GM21825 (cell line): ENCODE results near the gene MUC5AC.

Source experiments
- ATAC-seq: cut with Tn5 transposase; IDR thresholded peaks from one replicate; pipeline ENCODE4 v1.9.1; 2021; ENCODE audit warnings: mild to moderate bottlenecking, moderate library complexity; ENCODE audit not compliant: unreplicated experiment

MUC5AC gene

DNA sequence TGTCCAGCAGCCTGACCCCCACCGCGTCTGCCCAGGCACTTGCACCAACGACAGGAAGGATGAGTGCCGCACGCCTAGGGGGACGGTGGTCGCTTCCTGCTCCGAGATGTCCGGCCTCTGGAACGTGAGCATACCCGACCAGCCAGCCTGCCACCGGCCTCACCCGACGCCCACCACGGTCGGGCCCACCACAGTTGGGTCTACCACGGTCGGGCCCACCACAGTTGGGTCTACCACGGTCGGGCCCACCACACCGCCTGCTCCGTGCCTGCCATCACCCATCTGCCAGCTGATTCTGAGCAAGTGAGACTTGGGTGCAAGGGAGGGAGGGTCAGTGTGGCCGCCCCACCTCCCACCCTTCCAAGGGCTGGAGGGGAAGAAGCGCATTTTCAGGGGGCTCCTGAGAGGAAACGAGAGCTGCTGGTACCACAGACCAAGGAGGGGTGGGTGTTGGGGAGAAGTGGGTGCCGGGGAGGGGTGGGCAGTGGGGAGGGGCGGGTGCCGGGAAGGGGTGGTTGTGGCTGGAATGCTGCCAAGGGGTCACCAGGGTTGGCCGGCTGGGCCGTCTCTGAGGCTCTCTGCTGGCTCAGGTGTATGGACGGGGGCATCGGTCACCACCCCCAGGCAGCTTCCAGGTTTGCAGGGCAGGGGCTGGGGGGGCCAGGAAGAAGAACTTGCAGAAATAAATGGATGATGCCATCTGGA is 37.4 kb downstream of the MUC5AC start:
- ATAC-seq = no peak

DNA sequence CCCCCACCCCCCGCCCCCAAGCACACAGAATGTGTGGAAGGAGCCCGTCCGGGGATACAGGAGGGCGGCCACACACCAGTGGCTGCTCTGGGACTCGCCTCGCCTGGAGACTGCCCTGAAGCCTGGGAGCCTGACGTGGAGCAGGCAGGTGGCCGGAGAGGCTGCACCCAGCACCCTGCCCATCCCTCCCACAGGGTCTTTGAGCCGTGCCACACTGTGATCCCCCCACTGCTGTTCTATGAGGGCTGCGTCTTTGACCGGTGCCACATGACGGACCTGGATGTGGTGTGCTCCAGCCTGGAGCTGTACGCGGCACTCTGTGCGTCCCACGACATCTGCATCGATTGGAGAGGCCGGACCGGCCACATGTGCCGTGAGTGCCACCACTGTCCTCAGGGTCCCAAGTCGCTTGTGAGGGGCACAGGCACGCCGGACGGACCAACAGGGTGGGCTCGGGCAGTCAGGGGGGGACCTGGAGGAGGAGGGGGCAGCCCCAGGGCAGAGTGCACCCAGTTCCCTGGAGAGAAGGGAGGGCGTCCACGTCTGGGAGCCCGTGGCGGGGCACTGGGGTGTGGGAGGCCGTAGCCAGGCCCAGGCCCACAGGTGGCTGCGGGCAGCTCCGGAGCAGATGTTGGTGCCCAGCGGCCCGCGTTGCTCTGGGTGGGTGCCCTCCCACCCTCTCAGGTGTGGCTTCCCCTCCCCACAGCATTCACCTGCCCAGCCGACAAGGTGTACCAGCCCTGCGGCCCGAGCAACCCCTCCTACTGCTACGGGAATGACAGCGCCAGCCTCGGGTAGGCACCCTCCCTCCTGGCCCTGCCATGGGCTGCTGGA is 38.1 kb downstream of the MUC5AC start:
- ATAC-seq = no peak

DNA sequence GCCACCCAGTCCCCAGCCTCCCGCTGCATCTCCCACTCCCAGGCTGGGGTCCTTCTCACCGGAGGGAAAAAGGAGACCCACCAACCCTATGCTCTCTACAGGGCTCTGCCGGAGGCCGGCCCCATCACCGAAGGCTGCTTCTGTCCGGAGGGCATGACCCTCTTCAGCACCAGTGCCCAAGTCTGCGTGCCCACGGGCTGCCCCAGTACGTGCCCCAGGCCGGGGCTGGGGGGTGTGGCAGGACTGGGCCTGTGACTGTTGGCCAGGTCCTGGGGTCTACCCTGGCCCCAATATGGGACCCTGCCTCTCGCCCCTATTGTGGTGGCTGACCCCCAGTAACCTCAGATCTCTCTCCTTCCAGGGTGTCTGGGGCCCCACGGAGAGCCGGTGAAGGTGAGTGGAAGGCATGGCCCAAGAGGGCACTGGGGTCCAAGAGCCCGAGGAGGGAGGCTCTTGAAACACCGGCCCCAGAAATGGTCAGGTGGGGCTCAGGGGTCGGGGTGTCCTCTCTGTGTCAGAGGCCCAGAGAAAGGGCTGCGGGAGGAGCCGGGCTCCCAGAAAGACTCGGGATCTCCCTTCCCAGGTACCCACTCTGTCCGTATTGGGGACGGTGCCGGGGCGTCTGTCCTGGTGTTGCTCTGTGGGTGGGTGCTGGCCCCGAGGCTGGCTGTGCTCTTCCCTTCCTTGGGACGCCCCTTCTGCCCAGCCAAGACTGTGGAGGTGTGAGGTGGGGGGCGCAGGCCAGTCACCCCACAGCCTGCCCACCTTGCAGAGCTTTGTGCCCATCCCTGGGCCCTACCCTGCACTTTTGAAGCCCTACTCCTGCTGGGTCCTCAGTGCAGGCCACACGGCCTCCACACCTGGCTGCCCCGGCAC is 39.0 kb downstream of the MUC5AC start:
- no peak for ATAC-seq

DNA sequence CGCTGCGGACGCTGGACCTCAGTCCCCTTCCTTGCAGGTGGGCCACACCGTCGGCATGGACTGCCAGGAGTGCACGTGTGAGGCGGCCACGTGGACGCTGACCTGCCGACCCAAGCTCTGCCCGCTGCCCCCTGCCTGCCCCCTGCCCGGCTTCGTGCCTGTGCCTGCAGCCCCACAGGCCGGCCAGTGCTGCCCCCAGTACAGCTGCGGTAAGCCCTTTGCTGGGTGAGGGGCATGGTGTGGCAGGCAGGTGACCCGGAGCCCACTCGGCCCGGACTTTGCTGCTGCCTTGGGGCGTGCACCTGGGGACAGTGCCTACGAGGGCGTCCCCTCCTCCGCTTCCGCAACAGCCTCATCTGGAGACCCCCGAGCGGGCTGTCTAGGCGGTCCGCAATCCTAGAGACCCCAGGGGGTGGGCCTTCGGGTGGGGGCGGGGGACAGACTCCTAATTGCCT is 39.7 kb downstream of the MUC5AC start:
- ATAC-seq = no peak

DNA sequence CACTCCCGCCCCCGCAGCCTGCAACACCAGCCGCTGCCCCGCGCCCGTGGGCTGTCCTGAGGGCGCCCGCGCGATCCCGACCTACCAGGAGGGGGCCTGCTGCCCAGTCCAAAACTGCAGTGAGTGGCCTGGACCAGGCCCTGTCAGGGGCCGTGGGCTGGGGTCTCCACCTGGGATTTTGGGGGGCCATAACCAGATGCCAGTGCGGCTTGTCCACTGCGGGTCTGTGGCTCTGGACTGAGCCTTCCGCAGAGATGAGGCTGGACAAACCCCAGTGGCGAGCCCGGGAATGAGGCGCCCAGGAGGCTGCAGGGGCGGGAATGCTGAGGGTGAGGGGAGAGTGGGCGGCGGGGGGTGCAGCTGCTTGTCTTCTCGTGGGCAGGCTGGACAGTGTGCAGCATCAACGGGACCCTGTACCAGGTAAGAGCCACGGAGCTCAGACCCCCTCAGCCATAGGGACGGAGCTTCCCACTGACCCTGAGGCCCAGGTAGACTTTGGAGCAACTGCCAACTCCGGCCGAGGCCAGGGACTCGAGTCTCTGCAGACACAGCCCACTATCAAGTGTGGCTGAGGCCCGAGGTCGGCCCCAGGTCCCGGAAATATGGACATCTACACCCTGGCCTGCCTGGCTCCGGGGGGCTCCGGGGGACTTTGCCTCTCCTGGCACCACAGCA is 40.3 kb downstream of the MUC5AC start:
- no peak for ATAC-seq

DNA sequence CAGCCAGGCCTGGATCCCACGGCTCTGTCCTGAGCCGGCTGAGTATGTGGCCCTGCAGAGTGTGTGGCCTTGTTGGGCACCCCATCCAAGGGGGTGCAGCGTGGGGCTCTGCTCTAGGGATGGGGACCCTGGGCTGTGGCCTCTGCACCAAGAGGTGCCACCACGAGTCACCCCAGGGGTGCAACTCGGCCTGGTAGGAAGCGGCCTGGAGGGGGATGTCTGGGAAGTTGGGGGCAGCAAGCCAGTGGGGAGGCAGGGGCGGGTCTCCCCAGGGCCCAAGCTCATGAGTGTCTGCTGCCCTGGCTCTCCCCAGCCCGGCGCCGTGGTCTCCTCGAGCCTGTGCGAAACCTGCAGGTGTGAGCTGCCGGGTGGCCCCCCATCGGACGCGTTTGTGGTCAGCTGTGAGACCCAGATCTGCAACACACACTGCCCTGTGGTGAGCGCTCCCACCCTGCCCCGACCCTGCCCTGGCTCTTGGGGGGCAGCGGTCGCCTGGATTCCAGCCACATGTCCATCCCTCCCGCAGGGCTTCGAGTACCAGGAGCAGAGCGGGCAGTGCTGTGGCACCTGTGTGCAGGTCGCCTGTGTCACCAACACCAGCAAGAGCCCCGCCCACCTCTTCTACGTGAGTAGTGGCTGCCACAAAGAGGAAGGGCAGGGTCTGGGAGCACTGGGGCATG is 40.9 kb downstream of the MUC5AC start:
- ATAC-seq = no peak

DNA sequence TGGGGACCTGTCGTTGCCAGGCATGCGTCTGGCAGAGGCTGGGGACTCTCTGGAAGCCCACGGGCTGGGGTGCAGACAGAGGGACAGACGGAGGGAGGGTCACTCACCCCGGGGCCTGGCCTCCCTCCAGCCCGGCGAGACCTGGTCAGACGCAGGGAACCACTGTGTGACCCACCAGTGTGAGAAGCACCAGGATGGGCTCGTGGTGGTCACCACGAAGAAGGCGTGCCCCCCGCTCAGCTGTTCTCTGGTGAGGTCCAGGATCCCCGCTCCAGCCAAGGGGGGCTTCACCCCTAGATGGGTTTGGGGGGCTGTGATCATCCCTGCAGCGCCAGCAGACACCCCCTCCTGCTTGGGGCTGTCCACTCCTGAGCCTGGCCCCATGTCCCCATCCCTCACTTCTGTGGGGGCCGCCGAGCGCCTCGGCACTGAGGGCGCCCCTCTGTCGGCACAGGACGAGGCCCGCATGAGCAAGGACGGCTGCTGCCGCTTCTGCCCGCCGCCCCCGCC is 41.5 kb downstream of the MUC5AC start:
- no peak for ATAC-seq

DNA sequence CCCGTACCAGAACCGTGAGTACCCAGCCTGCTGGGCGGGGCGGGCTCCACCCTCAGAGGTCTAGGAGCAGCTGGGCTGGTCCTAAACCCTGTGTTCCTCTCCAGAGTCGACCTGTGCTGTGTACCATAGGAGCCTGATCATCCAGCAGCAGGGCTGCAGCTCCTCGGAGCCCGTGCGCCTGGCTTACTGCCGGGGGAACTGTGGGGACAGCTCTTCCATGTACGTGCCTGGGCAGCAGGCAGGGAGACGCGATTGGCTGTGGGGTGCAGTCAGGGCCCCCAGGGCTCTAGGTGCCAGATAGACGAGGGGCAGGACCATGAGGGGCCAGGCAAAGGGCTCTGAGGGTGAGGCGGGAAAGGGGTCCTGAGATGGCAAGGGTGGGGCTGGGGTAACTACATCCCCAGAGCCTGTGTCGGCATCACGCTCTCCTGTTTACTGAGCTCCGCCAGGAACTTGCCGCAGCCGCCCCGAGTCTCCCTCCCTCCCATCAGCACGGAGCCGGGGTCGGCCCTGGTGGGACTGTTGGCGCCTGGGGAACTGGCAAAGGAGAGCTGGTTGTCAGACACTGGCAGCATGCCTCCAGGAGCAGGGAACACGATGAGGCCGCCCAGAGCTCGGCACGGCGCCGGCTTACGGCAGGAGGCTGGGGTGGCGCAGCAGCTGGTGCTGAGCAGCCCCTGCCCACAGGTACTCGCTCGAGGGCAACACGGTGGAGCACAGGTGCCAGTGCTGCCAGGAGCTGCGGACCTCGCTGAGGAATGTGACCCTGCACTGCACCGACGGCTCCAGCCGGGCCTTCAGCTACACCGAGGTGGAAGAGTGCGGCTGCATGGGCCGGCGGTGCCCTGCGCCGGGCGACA is 42.2 kb downstream of the MUC5AC start:
- ATAC-seq = no peak

DNA sequence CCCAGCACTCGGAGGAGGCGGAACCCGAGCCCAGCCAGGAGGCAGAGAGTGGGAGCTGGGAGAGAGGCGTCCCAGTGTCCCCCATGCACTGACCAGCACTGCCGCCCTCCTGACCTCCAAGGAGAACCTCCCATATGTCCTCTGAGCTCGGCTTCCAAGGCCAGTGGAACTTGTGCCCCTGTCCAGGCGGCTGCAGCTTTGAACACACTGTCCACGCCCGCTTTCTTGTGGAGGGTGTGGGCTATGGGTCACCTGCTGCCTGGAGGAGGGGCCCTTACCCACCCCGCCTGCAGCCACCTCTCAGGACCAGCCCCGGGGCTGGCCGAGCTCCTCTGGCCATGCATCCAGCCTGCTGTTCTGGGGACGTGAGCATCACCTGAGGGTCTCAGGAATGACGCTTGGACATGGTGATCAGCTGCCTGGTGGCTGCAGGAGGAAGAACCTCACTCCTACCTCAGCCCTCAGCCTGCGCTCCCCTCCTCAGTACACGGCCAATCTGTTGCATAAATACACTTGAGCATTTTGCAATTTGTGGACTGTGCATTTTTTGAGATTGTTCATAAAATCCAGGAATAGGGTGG is 42.9 kb downstream of the MUC5AC start:
- no peak for ATAC-seq

DNA sequence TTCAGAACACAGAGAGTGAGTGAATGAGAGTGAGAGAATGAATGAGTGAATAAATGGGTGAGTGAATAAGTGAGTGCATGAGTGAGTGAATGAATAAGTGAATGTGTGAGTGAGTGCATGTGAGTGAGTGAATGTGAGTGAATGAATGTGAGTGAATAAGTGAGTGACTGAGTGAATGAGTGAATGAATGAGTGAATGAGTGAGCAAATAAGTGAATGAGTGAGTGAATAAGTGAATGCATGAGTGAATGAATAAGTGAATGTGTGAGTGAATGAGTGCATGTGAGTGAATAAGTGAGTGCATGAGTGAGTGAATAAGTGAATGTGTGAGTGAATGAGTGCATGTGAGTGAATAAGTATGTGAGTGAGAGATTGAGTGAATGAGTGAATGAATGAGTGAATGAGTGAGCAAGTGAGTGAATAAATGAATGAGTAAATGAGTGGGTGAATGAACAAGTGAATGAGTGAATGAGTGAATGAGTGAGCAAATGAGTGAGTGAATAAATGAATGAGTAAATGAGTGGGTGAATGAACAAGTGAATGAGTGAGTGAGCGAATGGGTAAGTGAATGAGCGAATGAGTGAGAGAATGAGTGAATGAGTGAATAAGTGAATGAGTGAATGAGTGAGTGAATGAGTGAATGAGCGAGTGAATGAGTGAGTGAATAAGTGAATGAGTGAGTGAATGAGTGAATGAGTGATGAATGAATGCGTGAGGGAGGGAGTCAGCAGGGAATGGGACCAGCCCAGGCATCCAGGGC is 43.8 kb downstream of the MUC5AC start:
- no peak for ATAC-seq

DNA sequence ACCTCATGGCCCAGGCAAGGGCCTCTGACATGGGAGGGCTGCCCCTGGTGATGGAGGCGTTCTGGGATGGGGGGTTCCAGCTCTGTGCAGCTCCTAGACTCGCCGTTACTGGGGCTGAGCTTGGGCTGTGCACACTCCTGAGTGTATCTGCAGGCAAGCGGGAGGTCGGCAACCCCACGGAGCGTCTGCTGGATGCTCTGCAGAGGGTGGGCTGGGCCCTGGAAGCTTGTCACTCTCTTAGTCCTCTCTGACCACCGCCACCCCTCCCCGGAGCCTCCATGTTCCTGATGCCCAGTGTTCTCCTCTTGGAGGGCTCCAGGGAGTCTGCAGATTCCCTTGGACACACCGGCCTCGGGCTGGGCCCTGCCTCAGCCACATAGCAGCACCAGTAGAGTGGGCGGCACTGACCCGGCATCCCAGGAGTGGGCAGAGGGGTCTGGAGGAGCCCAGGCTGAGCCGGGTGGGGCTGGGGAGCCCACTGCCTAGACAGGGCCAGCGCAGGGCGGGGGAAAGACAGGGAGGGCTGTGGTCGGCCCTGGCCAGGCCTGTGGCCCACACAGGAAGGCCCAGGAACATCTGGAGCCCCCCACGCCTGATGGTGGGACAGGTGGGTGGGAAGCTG is 44.5 kb downstream of the MUC5AC start:
- no peak for ATAC-seq

DNA sequence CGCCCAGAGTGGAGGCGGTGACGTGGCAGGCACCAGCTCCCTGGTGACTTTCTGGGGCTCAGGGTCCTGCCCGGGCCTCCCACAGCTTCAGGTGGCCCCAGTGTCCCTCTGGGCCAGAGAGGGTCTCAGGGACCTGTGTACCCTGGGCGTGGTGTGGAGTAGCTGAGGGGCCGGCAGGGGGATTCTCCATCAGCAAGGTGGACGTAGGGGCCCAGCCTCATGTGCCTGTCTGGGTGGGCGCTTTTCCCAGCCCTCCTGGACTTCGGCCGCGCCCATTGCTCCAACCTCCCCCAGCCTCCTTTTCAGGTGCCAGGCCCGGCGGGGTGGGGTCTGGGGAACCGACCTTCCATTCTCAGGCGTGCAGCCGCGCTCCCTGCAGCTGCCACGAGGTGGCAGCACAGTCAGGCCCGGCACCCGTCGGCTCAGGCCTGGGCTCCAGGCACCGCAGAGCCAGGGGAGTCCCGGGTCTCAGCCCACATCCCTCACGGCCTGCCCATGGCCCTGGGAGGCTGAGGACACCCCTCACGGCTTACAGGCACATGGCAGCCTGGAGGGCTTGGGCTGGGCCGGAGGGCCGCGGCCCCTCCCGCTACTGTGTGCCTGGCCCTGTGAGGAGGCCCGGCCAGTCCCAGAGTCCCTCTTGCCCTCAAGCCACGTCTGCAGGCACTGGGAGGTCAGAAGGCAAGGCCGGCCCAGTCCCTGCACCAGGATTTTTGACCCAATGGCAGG is 45.2 kb downstream of the MUC5AC start:
- ATAC-seq = no peak

DNA sequence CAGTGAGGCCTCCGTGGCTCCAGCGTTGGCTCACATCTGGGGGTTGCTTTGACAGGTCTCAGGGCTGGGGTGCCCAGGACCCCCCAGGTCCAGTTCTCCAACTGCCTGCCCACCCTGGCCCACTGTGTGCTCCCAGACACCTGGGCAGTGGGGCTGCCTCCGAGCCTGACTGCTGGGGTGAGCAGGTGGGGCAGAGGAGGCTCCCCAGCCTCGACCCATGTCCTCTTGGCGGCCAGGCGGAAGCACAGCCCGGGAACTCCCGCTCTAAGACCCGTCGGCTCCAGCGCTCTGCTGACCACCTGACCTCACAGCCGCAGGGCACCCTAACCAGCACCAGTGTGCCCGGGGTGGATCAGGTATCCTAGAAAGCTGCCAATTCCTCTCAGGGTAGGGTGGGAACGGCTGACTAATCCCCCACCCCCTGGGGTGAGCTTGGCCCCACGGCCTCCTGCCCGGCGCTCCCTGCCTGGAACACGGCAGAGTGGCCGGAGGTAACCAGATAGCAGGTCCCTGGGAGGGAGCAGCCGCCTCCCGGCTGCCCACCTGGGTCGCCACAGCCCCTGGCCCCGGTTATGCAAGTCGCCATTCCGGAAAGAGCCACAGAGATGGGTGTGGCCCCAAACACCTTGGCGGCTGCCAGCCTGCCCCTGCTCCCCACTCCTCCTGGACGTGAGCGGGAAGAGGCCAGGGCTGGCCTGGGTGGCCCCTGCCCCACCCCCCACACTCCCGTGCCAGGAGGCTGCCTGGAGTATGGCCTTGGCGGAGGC is 45.9 kb downstream of the MUC5AC start:
- no peak for ATAC-seq

DNA sequence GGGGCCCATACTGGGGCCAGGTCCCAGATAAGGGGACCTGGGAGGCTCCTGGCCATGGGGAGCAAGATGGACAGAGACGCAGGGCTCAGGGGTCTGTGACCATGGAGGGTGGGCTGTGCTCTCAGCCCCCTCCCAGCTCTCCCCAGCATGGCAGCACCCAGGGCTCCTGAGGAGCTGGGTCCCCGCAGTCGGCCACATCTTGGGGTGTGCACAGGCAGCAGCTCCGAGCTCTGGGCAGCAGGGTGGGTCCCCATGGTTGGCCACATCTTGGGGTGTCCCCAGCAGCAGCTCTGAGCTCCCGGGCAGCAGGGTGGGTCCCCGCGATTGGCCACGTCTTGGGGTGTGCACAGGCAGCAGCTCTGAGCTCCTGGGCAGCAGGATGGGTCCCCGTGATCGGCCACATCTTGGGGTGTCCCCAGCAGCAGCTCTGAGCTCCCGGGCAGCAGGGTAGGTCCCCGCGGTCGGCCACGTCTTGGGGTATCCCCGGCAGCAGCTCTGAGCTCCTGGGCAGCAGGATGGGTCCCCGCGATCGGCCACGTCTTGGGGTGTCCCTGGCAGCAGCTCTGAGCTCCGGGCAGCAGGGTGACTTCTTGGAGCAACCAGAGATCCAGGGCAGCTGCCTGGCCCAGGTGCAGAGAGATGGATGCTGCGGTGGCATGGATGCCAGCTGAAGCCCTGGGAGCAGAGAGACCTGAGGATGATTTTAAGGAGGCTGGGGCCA is 46.8 kb downstream of the MUC5AC start:
- no peak for ATAC-seq
